ENCODE results near the gene CRISPLD2.

The CRISPLD2 gene

GRCh38 chr16:84943620-84944019, 123.8 kb downstream of the CRISPLD2 start:
- DNase-seq (ENCODE audit: low read depth), result no peak
- no peak overlapping the region for H3K4me3 ChIP-seq (ENCODE audit: control insufficient read depth, low read depth, low read length)
- no peak for TF ChIP-seq CTCF (IDR thresholded peaks at IDR 0.05; ENCODE audit: control insufficient read depth, insufficient read depth, low read depth, low read length, missing control alignments)

- TF ChIP-seq CTCF (IDR thresholded peaks at IDR 0.05; ENCODE audit: control insufficient read depth, insufficient read depth, low read depth, low read length, missing control alignments), result no peak
- DNase-seq (ENCODE audit: low read depth), result no peak
- no peak overlapping the region for H3K4me3 ChIP-seq (ENCODE audit: control insufficient read depth, low read depth, low read length)
Observed at GRCh38 chr16:84947022-84947421, 127.2 kb downstream of the CRISPLD2 start.

GRCh38 chr16:84947996-84948850, 128.4 kb downstream of the CRISPLD2 start:
- no peak for TF ChIP-seq CTCF (IDR thresholded peaks at IDR 0.05; ENCODE audit: control insufficient read depth, insufficient read depth, low read depth, low read length, missing control alignments)
- no peak overlapping the region for H3K4me3 ChIP-seq (ENCODE audit: control insufficient read depth, low read depth, low read length)
- DNase-seq (ENCODE audit: low read depth), result no peak

GRCh38 chr16:84948851-84949610, 129.2 kb downstream of the CRISPLD2 start:
- no peak overlapping the region for H3K4me3 ChIP-seq (ENCODE audit: control insufficient read depth, low read depth, low read length)
- TF ChIP-seq CTCF (IDR thresholded peaks at IDR 0.05; ENCODE audit: control insufficient read depth, insufficient read depth, low read depth, low read length, missing control alignments), result no peak
- no peak for DNase-seq (ENCODE audit: low read depth)

- no peak for TF ChIP-seq CTCF (IDR thresholded peaks at IDR 0.05; ENCODE audit: control insufficient read depth, insufficient read depth, low read depth, low read length, missing control alignments)
- no peak for DNase-seq (ENCODE audit: low read depth)
- H3K4me3 ChIP-seq (ENCODE audit: control insufficient read depth, low read depth, low read length), result no peak overlapping the region
Observed at GRCh38 chr16:84949772-84950436, 130.1 kb downstream of the CRISPLD2 start.

- TF ChIP-seq CTCF (IDR thresholded peaks at IDR 0.05; ENCODE audit: control insufficient read depth, insufficient read depth, low read depth, low read length, missing control alignments), result peak; percentile 32
- no peak overlapping the region for H3K4me3 ChIP-seq (ENCODE audit: control insufficient read depth, low read depth, low read length)
- DNase-seq (ENCODE audit: low read depth), result no peak
Observed at GRCh38 chr16:84950906-84951305, 131.1 kb downstream of the CRISPLD2 start.

Measured in AG09309 (cell line).